Bronchial epithelial cell (primary cell): ENCODE data around the gene GRID2. TPM values are rescaled to one million over a fixed set of nuclear protein-coding genes. Genes with fewer than 3 reads are reported as not detected.
A peak's percentile ranks its signal among the peaks of the same experiment; 100 is the strongest.

Source experiments
- DNase-seq: peaks from one replicate; pipeline ENCODE4 v3.0.0-alpha.2; 2010; ENCODE audit warnings: low read depth
- FAIRE-seq: peaks from 2 replicates; lab custom pipeline; 2011; peaks lifted over from hg19 to GRCh38; lab: Jason Lieb, UNC
- H3K27me3 ChIP-seq: 2 replicates; pipeline ENCODE4 v1.5.1; 2011; ENCODE audit warnings: low read length; ENCODE audit not compliant: control insufficient read depth, insufficient read depth
- H3K36me3 ChIP-seq: 2 replicates; pipeline ENCODE4 v1.5.1; 2011; ENCODE audit warnings: low read length; ENCODE audit not compliant: control insufficient read depth, insufficient read depth
- H3K4me3 ChIP-seq: 2 replicates; pipeline ENCODE4 v1.5.1; 2011; ENCODE audit warnings: mild to moderate bottlenecking, low read depth, low read length, control low read depth
- total RNA-seq: library from RNA; depleted of rRNA; stranded (reverse); fragments of >200 nt; gene quantifications from 2 replicates; pipeline ENCODE4 v1.2.1, GENCODE V29; 2014
- TF ChIP-seq, protein P1 (sequence below): IDR thresholded peaks from 2 replicates; pipeline ENCODE4 v1.5.1; 2011; ENCODE audit warnings: mild to moderate bottlenecking, moderate library complexity, low read length, control low read depth, inconsistent platforms; ENCODE audit not compliant: insufficient read depth, severe bottlenecking

GRID2 gene
- total RNA-seq, 1 donor from 2014 or later = not detected

DNA sequence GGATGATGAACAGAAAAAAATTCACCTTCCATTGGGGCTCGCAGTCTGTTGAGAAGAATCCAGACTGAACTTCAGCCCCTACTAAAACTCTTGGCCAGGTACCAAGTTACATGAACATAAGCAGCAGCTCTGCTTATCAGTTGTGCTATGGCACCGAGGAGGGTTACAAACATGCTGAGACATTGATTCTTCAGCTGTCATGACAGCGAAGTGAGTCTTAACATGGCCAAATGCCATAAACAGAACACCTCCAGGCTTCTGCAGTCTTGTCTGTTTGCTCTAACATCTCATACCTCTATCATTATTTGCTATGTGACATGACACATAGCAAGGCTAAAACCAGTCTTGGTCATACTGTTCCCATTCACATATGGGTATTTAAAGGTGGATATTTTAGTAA is 521.5 kb downstream of the GRID2 start:
- no peaks in the 10 kb centered on the region for H3K36me3 ChIP-seq
- no peaks in the 10 kb centered on the region for H3K27me3 ChIP-seq
- TF ChIP-seq, protein P1, sequence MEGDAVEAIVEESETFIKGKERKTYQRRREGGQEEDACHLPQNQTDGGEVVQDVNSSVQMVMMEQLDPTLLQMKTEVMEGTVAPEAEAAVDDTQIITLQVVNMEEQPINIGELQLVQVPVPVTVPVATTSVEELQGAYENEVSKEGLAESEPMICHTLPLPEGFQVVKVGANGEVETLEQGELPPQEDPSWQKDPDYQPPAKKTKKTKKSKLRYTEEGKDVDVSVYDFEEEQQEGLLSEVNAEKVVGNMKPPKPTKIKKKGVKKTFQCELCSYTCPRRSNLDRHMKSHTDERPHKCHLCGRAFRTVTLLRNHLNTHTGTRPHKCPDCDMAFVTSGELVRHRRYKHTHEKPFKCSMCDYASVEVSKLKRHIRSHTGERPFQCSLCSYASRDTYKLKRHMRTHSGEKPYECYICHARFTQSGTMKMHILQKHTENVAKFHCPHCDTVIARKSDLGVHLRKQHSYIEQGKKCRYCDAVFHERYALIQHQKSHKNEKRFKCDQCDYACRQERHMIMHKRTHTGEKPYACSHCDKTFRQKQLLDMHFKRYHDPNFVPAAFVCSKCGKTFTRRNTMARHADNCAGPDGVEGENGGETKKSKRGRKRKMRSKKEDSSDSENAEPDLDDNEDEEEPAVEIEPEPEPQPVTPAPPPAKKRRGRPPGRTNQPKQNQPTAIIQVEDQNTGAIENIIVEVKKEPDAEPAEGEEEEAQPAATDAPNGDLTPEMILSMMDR = no peak
- no peak overlapping the region for H3K4me3 ChIP-seq
- DNase-seq (peak; percentile 98), FAIRE-seq (peak; percentile 68)

- DNase-seq = no peak
- no peak for FAIRE-seq
- Histone ChIP-seq H3K4me3 (no peak overlapping the region), H3K27me3 (no peaks in the 10 kb centered on the region), H3K36me3 (no peaks in the 10 kb centered on the region)
- TF ChIP-seq, protein P1 = no peak
These were observed 522.0 kb downstream of the GRID2 start for GRCh38 chr4:92825791-92826190.

GRCh38 chr4:92830771-92831170 is 527.0 kb downstream of the GRID2 start:
- DNase-seq (no peak), FAIRE-seq (no peak)
- H3K36me3 ChIP-seq = no peaks in the 10 kb centered on the region
- TF ChIP-seq, protein P1 = no peak
- no peaks in the 10 kb centered on the region for H3K27me3 ChIP-seq
- no peak overlapping the region for H3K4me3 ChIP-seq

DNA sequence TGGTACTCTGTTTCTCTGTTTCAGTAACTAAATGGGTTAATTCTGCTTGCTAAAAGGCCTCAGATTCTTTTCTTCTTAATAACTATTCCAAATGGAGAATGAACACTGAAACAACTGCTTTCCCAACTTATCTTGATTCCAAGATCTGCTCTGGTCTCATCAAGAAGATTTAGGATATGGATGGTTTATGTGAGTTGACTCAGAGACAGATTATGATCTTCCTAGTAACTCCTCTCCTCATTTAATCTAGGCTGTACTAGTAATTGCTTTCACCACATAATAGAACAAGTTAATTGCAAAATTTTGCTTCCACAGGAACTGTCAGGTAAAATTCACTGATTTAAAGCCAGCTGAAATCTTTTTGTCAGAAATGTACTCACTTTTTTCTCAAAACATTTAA is 537.1 kb downstream of the GRID2 start:
- Histone ChIP-seq H3K4me3 (no peak overlapping the region), H3K36me3 (no peaks in the 10 kb centered on the region), H3K27me3 (no peaks in the 10 kb centered on the region)
- DNase-seq = no peak
- TF ChIP-seq, protein P1 = no peak
- FAIRE-seq = no peak

DNA sequence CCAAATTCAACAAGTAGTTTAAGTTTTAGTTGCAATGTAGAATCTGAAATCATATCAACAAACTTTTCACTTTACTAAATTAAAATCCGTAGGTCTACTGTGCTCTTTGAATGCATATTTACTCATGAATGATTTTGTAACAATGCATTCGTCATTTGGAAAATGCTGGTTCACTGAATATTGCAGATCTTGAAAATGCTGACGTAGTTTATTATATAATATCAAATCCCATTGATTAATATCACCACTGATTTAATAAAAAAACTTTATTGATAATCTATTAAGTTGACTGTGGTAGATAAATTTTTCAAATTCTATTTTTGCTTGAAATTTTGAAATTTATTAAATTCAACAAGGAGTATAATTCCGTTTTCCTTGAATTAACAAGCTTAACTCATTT is 540.0 kb downstream of the GRID2 start:
- H3K27me3 ChIP-seq = no peaks in the 10 kb centered on the region
- FAIRE-seq (no peak), DNase-seq (no peak)
- no peak overlapping the region for H3K4me3 ChIP-seq
- TF ChIP-seq, protein P1 = no peak
- H3K36me3 ChIP-seq = no peaks in the 10 kb centered on the region

GRCh38 chr4:92847026-92847425 is 543.3 kb downstream of the GRID2 start:
- no peak for FAIRE-seq
- TF ChIP-seq, protein P1 = no peak

More at GRCh38 chr4:92847026-92847425, 543.3 kb downstream of the GRID2 start:
- Histone ChIP-seq H3K36me3 (no peaks in the 10 kb centered on the region), H3K4me3 (no peak overlapping the region), H3K27me3 (no peaks in the 10 kb centered on the region)
- no peak for DNase-seq
